GM23338 (cell line): ENCODE measurements around the gene SCN4B. TPM values are rescaled to one million over a fixed set of nuclear protein-coding genes. Genes with fewer than 3 reads are reported as not detected.
A peak's percentile ranks its signal among the peaks of the same experiment; 100 is the strongest.

Experiments
- ATAC-seq: fragments of 200-7000 bp; cut with Tn5 transposase; 3 replicates; pipeline ENCODE4 v1.9.1; 2020
- DNase-seq: peaks from one replicate; pipeline ENCODE4 v3.0.0-alpha.2; 2015; ENCODE audit warnings: low spot score
- H2AFZ ChIP-seq: fragments of 200-600 bp; sonication (generic); 2 replicates; pipeline ENCODE4 v1.8.0; 2016; ENCODE audit warnings: antibody characterized with exemption, mild to moderate bottlenecking, moderate library complexity
- H3F3A ChIP-seq: fragments of 200-600 bp; sonication (generic); replicated peaks from 2 replicates; pipeline ENCODE4 v1.8.0; 2017; ENCODE audit warnings: antibody characterized with exemption, mixed run types, low read depth
- H3K27ac ChIP-seq: fragments of 200-600 bp; sonication (generic); 2 replicates; pipeline ENCODE4 v1.6.1; 2016; ENCODE audit warnings: low read depth
- H3K27me3 ChIP-seq: fragments of 200-600 bp; sonication (generic); 2 replicates; pipeline ENCODE4 v1.8.0; 2016; ENCODE audit warnings: mild to moderate bottlenecking, mixed run types, moderate library complexity; ENCODE audit not compliant: insufficient read depth
- H3K36me3 ChIP-seq: fragments of 200-600 bp; sonication (generic); 2 replicates; pipeline ENCODE4 v1.8.0; 2016; ENCODE audit warnings: mild to moderate bottlenecking; ENCODE audit not compliant: insufficient read depth
- H3K4me1 ChIP-seq: fragments of 200-600 bp; sonication (generic); 2 replicates; pipeline ENCODE4 v1.8.0; 2016; ENCODE audit warnings: mild to moderate bottlenecking, moderate library complexity; ENCODE audit not compliant: insufficient read depth
- H3K4me2 ChIP-seq: fragments of 200-600 bp; sonication (generic); 2 replicates; pipeline ENCODE4 v1.7.1; 2017; ENCODE audit warnings: mixed run types
- H3K4me3 ChIP-seq: fragments of 200-600 bp; sonication (generic); 2 replicates; pipeline ENCODE4 v1.6.1; 2016; ENCODE audit warnings: mixed run types
- H3K79me2 ChIP-seq: fragments of 200-600 bp; sonication (generic); replicated peaks from 2 replicates; pipeline ENCODE4 v1.8.0; 2017; ENCODE audit warnings: mild to moderate bottlenecking; ENCODE audit not compliant: insufficient read depth
- H3K9me2 ChIP-seq: fragments of 200-600 bp; sonication (generic); 2 replicates; pipeline ENCODE4 v1.8.0; 2017; ENCODE audit not compliant: insufficient read depth
- H4K20me1 ChIP-seq: fragments of 200-600 bp; sonication (generic); replicated peaks from 2 replicates; pipeline ENCODE4 v1.8.0; 2017; ENCODE audit warnings: mild to moderate bottlenecking; ENCODE audit not compliant: insufficient read depth
- H3K27ac Mint-ChIP-seq: 2 replicates; pipeline ENCODE4 v1.8.0; 2020; ENCODE audit warnings: inconsistent platforms, mild to moderate bottlenecking, moderate library complexity, mixed read lengths
- H3K27me3 Mint-ChIP-seq: 3 replicates; pipeline ENCODE4 v1.8.0; 2022; ENCODE audit warnings: low read depth, mild to moderate bottlenecking, moderate library complexity, mixed read lengths, inconsistent platforms; ENCODE audit not compliant: insufficient read depth, poor library complexity
- H3K36me3 Mint-ChIP-seq: 3 replicates; pipeline ENCODE4 v1.8.0; 2021; ENCODE audit warnings: low read depth, mild to moderate bottlenecking, inconsistent platforms, moderate library complexity, mixed read lengths
- H3K4me1 Mint-ChIP-seq: 3 replicates; pipeline ENCODE4 v1.8.0; 2020; ENCODE audit warnings: mild to moderate bottlenecking, inconsistent platforms, mixed read lengths
- H3K4me3 Mint-ChIP-seq: 3 replicates; pipeline ENCODE4 v1.8.0; 2021; ENCODE audit warnings: moderate library complexity, mild to moderate bottlenecking, inconsistent platforms, mixed read lengths
- H3K9me3 Mint-ChIP-seq: 3 replicates; pipeline ENCODE4 v1.8.0; 2020; ENCODE audit warnings: moderate library complexity, mild to moderate bottlenecking, inconsistent platforms, mixed read lengths
- EZH2 ChIP-seq: fragments of 200-600 bp; sonication (generic); IDR thresholded peaks from one replicate; pipeline ENCODE4 v1.8.0; 2017; ENCODE audit warnings: antibody characterized with exemption, mild to moderate bottlenecking, low read depth; ENCODE audit not compliant: unreplicated experiment
- NANOG ChIP-seq: IDR thresholded peaks from 2 replicates; pipeline ENCODE4 v1.6.1; 2016; ENCODE audit warnings: antibody characterized with exemption, borderline replicate concordance
- POLR2AphosphoS5 ChIP-seq: IDR thresholded peaks from 2 replicates; pipeline ENCODE4 v1.6.1; 2016; ENCODE audit warnings: antibody characterized with exemption, low read depth
- polyA plus RNA-seq: library from polyadenylated mRNA; unstranded; fragments of >200 nt; fragmentation: Nextera tagmentation; extraction: Ambion mirVana; gene quantifications from 2 replicates; pipeline ENCODE4 v1.2.1, GENCODE V29; 2016
- total RNA-seq: library from RNA; depleted of rRNA; stranded (reverse); fragments of >200 nt; shearing (Covaris generic); gene quantifications from 2 replicates; pipeline ENCODE4 v1.2.3, GENCODE V29; 2014
- TF ChIP-seq, protein P1 (sequence below): fragments of 250-450 bp; sonication (Bioruptor Pico); IDR thresholded peaks from 2 replicates; pipeline ENCODE4 v1.5.0; 2020; ENCODE audit warnings: mild to moderate bottlenecking, moderate library complexity

Gene SCN4B
- total and polyA plus RNA-seq, 2 experiments from 2014 or later, result 0.45 to 3.0 TPM

DNA sequence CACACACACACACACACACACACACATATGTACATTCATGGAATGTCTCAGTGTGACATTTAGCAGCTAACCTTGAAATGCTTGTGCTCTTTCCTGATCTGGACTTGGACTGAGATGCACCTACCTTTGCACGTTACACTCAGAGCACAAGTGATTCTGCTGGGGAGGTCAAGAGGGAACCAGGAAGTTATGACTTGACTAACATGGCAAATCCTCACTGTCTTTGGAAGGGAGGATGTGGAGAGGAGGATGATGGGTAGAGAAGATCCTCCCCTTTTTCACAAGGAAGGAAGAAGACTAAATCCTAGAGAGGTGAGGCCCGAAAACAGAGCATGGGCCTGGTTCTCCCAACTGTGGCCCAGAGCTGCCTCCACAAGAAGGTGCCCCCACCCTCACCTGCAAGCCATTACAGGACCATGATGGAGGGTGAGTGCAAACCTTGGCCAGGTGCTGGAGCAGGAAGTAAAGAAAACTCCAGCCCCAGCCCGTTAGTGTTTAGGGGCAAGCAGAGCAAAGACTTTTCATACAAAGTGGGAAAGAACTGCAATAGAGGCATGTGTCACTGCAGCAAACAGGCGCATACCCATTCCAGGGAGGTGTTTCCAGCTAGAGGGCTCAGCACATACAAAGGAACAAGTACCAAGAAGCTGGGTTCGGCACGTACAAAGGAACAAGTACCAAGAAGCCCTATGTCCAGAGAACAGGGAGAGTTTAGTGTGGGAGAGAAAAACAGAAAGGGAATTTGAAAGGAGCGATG lies 26.4 kb downstream of the SCN4B start (continued):
- TF ChIP-seq, protein P1, sequence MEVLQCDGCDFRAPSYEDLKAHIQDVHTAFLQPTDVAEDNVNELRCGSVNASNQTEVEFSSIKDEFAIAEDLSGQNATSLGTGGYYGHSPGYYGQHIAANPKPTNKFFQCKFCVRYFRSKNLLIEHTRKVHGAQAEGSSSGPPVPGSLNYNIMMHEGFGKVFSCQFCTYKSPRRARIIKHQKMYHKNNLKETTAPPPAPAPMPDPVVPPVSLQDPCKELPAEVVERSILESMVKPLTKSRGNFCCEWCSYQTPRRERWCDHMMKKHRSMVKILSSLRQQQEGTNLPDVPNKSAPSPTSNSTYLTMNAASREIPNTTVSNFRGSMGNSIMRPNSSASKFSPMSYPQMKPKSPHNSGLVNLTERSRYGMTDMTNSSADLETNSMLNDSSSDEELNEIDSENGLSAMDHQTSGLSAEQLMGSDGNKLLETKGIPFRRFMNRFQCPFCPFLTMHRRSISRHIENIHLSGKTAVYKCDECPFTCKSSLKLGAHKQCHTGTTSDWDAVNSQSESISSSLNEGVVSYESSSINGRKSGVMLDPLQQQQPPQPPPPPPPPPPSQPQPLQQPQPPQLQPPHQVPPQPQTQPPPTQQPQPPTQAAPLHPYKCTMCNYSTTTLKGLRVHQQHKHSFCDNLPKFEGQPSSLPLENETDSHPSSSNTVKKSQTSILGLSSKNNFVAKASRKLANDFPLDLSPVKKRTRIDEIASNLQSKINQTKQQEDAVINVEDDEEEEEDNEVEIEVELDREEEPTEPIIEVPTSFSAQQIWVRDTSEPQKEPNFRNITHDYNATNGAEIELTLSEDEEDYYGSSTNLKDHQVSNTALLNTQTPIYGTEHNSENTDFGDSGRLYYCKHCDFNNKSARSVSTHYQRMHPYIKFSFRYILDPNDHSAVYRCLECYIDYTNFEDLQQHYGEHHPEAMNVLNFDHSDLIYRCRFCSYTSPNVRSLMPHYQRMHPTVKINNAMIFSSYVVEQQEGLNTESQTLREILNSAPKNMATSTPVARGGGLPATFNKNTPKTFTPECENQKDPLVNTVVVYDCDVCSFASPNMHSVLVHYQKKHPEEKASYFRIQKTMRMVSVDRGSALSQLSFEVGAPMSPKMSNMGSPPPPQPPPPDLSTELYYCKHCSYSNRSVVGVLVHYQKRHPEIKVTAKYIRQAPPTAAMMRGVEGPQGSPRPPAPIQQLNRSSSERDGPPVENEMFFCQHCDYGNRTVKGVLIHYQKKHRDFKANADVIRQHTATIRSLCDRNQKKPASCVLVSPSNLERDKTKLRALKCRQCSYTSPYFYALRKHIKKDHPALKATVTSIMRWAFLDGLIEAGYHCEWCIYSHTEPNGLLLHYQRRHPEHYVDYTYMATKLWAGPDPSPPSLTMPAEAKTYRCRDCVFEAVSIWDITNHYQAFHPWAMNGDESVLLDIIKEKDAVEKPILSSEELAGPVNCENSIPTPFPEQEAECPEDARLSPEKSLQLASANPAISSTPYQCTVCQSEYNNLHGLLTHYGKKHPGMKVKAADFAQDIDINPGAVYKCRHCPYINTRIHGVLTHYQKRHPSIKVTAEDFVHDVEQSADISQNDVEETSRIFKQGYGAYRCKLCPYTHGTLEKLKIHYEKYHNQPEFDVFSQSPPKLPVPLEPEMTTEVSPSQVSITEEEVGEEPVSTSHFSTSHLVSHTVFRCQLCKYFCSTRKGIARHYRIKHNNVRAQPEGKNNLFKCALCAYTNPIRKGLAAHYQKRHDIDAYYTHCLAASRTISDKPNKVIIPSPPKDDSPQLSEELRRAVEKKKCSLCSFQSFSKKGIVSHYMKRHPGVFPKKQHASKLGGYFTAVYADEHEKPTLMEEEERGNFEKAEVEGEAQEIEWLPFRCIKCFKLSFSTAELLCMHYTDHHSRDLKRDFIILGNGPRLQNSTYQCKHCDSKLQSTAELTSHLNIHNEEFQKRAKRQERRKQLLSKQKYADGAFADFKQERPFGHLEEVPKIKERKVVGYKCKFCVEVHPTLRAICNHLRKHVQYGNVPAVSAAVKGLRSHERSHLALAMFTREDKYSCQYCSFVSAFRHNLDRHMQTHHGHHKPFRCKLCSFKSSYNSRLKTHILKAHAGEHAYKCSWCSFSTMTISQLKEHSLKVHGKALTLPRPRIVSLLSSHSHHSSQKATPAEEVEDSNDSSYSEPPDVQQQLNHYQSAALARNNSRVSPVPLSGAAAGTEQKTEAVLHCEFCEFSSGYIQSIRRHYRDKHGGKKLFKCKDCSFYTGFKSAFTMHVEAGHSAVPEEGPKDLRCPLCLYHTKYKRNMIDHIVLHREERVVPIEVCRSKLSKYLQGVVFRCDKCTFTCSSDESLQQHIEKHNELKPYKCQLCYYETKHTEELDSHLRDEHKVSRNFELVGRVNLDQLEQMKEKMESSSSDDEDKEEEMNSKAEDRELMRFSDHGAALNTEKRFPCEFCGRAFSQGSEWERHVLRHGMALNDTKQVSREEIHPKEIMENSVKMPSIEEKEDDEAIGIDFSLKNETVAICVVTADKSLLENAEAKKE (CRISPR knock-in tag), result no peak
- TF ChIP-seq POLR2AphosphoS5 (peak; percentile 62), NANOG (no peak)

- H3K36me3 ChIP-seq, result no peaks in the 10 kb centered on the region
- no peaks in the 10 kb centered on the region for H3F3A ChIP-seq
- peaks cover 4% of the 10 kb centered on the region; the same call in 2 of the 3 replicates for H3K4me1 Mint-ChIP-seq
- no peak overlapping the region for H3K27ac ChIP-seq
- DNase-seq, result no peak
- H3K4me3 ChIP-seq, result no peak overlapping the region
- no peak overlapping the region for H3K27ac Mint-ChIP-seq
- no peaks in the 10 kb centered on the region for H4K20me1 ChIP-seq
- H3K4me2 ChIP-seq, result no peak overlapping the region
- ATAC-seq, result no peak; the same call in 2 of the 3 replicates
- H3K4me3 Mint-ChIP-seq, result no peak overlapping the region
- TF ChIP-seq EZH2, result no peak
- H3K27me3 ChIP-seq, result no peaks in the 10 kb centered on the region
- no peaks in the 10 kb centered on the region for H3K36me3 Mint-ChIP-seq
- H2AFZ ChIP-seq, result peak overlapping the region; percentile 69; the same call in 1 of the 2 replicates
- no peaks in the 10 kb centered on the region for H3K4me1 ChIP-seq
- H3K27me3 Mint-ChIP-seq, result peaks cover 5% of the 10 kb centered on the region
- no peaks in the 10 kb centered on the region for H3K9me2 ChIP-seq
- H3K79me2 ChIP-seq, result no peaks in the 10 kb centered on the region
- no peaks in the 10 kb centered on the region for H3K9me3 Mint-ChIP-seq
Measured at GRCh38 chr11:118124929-118125535, 27.6 kb downstream of the SCN4B start.
